NT2/D1 (cell line): ENCODE results near the gene SMYD2.

Source experiments
- SUZ12 ChIP-seq: IDR thresholded peaks from 2 replicates; pipeline ENCODE4 v1.6.1; 2011; ENCODE audit not compliant: insufficient read length, insufficient read depth; ENCODE audit errors: extremely low read depth
- YY1 ChIP-seq: IDR thresholded peaks from 2 replicates; pipeline ENCODE4 v1.6.1; 2011; ENCODE audit not compliant: insufficient read length, insufficient read depth
- ZNF274 ChIP-seq: IDR thresholded peaks from 2 replicates; pipeline ENCODE4 v1.6.1; 2011; ENCODE audit warnings: mild to moderate bottlenecking, low read depth, low read length

GRCh38 chr1:214328770-214329469, 48.0 kb downstream of the SMYD2 start:
- TF ChIP-seq YY1, result no peak
- no peak for TF ChIP-seq ZNF274
- TF ChIP-seq SUZ12, result no peak
